DLD1 (cell line): ENCODE measurements around the gene RBBP6.

ENCODE experiments used
- in situ Hi-C: cut with HindIII; loops from 2 replicates; pipeline ENCODE4 v1.10.0; 2017; ENCODE audit warnings: low sequenced_read_pairs

RBBP6 gene

DNA sequence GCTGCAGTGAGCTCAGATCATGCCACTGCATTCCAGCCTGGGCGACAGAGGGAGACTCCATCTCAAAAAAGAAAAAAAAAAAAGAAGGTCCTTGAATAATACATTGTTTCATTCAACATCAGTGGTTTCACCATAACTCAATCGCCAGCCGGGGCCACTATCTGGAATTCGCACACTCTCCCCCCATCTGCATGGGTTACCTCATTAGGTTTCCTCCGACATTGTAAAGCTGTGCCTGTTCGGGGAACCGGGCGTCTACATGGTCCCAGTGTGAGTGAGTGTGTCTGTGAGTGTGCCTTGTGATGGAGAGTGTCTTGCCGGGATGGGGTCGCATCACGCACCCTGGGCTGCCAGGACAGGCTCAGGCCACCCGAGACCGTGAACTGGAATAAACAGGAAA, 16.6 kb upstream of the RBBP6 start:
- in situ Hi-C loops, result no loop called here

DNA sequence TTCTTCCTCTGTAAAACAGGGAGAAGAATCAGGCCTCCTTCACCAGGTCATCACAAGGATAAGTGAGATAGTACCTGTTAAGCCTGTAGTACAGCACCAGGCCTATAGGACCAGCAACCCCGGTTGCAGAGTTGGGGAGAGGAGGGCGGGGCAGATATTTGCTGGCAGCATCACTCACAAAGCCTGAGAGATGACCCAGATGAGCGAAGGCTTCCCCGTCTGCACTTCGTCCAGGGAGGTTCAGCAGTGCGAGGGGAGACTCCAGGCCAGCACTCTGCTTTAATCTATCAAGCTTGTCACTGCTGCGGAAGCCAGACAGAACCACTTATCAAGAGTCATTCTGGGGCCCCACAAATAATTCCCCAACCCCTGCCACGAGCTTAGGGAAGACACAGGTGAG, 15.8 kb upstream of the RBBP6 start:
- in situ Hi-C loops, result no loop called here

DNA sequence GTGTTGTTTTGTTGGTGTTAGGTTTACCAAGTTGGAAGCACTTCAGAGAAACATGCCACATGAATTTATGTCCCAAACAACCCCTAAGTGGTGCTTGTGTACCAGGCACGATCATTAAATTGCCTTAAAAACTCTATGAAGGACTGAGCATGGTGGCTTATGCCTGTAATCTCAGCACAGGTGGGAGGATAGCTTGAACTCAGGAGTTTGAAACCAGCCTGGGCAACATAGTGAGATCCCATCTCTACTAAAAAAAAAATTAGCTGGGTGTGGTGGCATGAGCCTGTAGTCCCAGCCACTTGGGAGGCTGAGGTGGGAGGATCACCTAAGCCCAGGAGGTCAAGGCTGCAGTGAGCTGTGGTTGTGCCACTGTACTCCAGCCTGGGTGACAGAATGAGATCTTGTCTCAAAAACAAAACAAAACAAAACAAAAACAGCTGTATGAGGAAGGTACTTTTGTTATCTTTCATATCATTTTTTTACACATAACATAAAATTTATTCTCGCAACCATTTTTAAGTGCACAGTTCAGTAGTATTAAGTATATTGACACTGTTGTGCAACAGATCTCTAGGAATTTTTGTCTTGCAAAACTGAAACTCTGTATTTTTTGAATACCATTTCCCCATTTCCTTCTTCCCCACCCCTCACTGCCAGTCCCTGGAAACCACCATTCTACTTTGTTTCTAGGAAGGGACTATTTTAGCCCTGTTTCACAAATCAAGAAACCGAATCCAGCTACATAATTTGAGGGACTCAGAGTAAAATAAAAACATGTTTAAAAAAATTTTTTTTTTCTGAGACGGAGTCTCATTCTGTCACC, 14.3 kb upstream of the RBBP6 start:
- in situ Hi-C loops, result no loop called here

DNA sequence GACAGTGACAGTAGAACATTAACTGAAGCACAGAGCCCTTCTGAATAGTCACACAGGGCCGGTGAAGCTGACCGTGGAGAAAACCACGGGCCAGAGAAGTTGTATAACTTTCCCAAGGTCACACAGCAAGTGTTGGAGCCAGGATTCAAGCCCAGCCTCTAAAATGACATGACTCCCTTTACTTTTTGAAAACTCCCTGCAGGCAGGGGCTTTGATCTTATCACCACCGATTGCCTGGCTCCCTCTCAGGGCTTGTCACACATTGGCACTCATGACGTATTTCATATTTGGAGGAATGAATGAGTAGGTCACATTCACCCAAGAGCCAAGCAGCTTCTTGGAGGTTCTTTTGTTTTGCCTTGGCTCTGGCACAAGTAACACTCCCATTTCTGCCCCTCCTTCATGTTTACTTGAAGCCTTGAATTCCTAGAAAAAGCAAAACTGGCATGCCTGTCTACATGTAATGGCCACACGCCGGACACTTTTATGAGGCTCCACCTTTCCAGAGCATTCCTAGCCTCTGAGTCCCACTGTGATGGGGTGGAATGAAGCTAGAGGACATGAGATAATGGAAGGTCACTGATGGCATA, 13.3 kb upstream of the RBBP6 start:
- in situ Hi-C loops, result no loop called here

DNA sequence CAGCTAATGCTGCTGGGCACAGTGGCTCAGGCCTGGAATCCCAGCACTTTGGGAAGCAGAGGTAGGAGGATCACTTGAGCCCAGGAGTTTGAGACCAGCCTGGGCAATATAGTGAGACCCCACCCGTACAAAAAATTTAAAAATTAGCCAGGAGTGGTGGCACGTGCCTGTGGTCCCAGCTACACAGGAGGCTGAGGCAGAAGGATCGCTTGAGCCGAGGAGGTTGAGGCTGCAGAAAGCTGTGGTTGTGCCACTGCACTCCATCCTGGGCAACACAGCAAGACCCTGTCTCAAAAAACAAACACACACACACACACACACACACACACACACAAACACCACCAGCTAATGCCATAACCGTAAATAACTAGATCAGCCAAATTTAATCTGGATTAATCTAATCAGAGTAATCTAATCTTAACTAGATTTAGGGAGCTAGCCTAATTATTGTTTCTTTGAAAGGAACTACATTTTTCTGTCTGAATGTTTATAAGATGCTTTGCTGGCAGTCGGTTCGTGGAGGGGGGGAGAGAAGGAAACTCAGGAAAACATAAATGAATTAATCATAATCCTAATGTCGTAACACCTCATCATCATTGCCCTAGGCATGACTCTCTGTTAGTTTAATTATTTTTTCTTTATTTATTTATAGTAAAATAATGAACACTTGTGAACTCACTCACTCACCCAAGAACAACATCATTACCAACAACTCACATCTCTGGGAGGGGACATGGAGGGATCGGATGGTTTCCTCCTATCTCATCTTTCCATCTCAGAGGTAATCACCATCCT, 12.5 kb upstream of the RBBP6 start:
- in situ Hi-C loops, result no loop called here

DNA sequence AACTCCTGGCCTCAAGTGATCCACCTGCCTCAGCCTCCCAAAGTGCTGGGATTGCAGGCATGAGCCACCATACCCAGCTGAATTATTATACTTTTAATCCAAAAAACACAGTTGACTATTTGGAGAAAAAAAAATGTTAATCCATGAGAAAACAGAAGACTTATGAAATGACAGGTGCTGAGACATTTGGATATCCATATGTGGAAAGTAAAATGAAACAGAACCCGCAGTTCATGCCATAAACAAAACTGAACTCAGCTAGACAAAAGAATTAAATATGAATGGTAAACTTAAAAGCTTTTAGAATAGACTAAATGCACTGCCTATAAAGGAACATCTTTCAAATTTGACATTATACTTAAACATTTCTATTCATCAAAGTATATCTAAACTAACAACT, 8.2 kb upstream of the RBBP6 start:
- in situ Hi-C loops, result no loop called here

DNA sequence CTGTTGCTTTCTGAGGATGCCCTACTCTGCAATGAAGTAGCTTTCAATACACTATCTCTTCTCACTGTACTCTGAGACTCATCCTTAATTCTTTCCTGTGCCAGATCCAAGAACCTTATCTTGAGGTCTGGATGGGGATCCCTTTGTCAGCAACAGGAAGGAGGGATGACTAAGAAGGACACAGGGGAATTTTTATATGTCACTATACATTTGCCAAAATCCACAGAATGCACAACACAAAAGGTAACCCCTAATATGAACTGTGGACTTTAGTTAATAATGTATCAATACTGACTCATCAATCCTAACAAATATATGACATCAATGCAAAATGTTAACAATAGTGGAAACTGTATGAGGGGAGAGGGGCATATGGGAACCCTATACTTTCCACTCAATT, 4.7 kb upstream of the RBBP6 start:
- in situ Hi-C loops, result no loop called here

DNA sequence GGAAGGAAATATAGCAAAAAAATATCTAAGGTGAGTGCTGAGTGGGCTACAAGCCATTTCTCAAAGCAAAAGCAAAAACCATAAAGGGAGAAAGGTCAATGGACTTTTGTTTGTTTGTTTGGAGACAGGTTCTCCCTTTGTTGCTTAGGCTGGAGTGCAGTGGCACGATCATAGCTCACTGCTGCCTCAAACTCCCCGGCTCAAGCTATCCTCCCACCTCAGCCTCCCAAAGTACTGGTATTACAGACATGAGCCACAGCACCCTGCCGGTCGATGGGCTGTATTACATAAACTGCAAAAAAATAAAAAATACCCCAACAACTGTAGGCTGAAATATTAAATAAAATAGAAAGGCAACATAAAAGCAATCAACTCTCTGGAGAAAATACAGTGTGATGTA, 3.5 kb upstream of the RBBP6 start:
- in situ Hi-C loops, result no loop called here

DNA sequence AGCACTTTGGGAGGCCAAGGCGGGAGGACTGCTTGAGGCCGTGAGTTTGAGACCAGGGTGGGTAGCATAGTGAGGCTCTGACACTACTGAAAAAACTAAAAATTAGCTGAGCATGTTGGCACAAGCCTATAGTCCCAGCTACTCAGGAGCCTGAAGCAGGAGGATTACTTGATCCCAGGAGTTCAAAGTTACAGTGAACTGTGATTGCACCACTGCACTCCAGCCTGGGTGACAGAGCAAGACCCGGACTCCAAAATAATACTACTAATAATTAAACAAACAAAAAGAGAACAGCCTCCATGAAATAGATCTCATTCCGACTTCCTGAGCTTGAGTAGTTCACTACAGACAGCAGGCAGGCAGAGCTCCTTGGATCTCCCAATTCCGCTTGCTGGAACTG, 2.7 kb upstream of the RBBP6 start:
- in situ Hi-C loops, result no loop called here

DNA sequence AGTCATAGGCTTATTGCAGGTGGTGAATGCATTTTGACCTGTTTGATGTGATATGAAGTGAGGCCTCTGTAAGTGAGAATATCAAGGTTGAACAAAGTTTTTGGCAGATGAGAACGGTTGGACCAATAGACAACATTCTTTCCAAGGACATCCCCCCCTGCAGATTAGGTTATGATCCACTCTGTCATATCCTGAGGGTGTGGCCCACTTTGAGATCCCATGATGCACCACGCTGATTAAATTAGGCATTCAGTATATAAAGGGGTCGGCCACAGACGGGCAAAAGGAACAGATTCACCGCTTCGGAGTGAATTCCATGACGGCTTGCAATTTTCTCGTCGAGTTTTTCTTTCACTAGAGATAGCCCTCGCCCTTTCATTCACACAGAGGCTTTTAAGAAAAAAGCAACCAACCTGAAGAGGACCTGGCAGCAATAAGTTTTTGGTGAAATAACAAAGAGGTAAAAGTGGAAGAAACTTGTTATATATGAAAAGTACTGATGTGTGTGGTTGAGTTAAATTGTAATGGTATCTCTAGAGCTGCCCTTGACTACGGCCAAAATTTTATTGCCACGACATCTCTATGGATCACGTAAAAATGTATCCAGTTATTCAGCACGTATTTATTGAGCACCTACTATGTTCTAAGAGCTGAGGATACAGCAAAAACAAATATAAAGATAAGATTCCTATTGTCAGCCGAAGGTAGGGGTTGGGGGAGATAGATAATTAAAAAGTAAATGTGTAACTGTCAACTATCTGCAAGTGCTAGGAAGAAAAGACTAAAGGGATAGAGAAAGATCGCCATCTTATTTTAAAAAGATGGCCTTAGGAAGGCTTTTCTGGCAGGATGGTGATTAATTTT, 1.7 kb upstream of the RBBP6 start:
- in situ Hi-C loops, result no loop called here

DNA sequence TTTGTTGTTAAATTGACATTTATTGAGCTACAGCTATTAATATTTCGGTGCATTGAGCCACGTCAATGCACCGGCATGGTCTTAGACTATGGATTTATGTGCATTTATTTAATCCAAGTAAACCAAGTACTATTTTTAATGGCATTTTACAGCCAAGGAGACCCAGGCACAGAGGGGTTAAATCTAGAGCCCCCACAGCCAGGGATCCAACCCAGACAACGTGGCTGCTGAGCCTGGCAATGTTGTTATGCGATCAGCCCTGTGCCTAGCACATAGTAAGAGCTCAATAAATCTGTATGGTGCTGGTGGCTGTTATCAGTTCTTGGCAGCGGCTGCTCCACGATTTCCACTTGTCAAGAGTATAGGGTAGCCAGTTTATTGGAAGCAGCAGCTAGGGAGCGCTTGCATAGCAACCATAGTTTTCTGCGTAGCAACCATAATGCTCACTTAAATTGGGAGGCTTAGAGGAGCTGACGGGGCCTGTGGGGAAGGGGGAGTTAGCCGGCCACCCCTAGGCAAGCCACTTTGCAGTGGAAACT, 541 bp upstream of the RBBP6 start:
- in situ Hi-C loops, result no loop called here

DNA sequence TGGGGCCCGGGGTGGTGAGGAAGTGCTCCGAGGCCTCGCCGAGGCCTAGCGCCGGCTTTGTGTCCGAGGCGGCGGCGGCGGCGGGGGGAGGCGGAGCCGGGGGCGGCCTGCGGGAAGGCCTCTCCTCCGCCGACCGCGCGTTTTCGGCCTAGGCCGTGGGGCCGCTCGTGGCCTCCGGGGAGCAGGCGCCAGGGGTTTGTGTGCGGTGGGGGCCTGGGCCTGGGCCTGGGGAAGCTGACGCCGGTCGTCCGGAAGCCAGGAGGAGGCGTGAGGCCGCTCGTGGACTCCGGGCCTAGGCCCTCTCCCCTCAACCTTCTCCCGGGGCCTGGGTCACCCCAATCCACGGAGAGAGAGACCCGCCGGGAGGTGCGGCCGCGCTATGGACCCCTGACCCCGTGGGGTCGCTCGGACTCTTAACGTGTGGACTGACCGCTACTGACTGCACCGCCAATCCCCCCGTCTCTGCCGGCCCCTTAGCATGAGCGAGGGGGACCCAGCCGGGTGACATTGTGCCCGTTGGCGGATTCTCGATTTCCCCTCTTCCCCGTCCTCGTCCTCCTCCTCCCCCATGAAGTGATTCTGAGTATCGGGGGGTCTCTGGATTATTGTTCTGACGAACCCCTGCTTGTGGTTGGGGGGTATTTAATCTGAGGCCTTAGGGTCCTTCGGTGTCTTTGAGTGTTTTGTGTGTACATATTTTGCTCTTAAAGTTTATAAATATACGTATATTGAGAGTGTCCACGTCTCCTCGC, 660 bp downstream of the RBBP6 start:
- in situ Hi-C loops, result no loop called here

DNA sequence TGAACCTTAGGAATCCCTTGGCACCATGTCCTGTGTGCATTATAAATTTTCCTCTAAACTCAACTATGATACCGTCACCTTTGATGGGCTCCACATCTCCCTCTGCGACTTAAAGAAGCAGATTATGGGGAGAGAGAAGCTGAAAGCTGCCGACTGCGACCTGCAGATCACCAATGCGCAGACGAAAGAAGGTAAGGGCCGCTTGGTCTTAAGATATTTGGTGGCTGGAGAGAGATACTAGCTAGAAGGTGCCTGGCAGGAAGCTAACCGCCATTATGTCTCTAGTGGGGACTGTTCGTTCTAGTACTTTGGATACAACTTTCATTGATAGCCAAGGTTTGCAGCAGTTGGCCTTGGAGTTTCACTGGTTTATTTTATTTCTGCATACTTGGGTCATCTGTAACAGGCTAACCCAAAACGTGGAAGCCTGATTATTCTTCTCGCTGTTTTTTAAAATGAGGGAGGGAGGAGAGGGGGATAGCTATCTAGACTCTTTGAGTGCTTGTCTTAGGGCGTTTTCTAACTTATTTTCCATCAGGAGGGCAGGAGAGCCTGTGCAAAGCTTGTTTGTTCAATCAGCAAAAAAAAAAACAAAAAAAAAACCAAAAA, 1.3 kb downstream of the RBBP6 start:
- in situ Hi-C loops, result no loop called here

DNA sequence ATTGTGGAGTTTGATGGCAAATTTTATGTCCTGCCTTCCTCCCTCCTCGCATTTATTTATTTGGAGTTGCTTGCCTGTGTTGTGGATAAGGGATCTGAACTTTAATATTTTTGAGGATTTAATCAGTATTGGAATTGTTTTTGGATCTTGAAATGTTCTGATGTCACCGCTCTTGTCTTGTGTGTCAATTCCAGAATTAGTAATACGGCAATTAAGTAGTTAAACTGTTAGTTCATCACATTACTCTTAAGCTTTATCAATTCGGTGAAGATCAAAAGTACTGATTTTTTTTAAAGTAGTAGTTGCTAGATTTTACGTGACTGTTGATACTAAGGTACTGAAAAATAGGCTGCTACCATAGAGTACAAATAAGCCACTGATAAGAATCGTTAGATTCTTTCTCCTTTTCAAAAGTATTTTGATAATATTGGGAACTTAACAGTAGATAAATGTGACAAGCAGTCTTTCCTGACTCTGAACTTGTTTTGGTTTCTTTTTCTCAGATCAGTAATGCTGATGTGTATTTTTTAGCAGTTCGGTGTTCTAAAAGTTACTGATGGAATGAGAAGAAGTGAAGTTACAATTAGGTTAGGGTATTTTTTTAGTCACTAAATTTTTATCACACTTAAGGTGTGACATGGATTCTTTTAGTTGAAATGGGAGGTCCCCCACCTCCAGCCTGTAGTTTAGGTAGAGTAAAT, 2.0 kb downstream of the RBBP6 start:
- in situ Hi-C loops, result no loop called here

DNA sequence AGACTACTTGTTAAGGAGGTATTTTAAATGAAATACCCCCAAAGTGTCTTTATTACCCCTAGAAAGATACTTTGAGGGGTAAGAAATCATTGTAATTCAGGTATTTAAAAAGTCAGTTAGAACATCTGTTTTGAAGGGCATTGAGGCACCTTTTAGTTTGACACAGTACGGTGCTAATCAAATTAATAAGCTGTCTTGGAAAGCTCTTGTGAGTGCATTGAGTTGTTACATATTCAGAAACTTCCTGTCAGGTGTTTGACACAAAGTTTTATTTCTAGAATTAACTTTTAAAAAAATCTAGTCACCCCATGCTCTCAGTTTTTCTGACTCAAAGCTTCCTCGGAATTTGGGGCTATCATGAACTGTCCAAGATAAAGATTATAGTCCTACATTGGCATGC, 4.6 kb downstream of the RBBP6 start:
- in situ Hi-C loops, result no loop called here

DNA sequence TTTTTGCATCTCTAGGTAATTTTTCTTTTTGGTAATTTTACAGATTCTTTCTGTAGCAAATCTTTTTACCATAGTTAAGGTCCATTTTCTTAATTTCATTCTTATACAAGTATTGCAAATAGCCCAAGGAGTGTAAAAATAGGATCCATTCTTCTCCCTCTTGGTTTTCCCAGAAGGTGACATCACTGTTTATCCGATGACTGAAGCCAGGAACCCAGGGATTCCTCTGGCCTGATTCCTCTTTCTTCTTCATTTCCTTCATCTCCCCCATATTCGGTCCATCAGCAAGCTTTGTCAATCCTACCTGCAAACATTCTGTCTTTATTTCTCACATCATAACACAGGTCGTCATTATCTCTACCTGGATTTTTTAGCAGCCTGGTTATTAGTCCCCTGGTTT, 5.3 kb downstream of the RBBP6 start:
- in situ Hi-C loops, result no loop called here

DNA sequence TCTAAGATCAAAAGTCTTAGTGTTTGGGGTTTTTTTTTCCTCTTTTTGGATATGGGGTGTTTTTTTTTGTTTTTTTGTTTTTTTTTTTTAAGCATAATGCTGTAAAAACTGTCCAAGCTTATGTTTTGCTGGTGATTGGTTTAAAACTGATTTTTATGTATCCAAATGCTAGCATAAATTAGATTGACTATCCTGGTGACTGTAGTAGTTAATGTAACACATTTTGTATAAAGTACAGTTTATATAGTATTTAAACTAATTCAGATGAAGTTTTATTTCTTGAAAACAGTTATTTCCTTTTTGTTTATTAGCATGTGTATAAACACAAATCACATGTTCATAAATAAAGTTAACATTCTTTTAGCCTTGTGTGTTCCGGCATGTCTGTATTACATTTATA, 10.9 kb downstream of the RBBP6 start:
- in situ Hi-C loops, result no loop called here

DNA sequence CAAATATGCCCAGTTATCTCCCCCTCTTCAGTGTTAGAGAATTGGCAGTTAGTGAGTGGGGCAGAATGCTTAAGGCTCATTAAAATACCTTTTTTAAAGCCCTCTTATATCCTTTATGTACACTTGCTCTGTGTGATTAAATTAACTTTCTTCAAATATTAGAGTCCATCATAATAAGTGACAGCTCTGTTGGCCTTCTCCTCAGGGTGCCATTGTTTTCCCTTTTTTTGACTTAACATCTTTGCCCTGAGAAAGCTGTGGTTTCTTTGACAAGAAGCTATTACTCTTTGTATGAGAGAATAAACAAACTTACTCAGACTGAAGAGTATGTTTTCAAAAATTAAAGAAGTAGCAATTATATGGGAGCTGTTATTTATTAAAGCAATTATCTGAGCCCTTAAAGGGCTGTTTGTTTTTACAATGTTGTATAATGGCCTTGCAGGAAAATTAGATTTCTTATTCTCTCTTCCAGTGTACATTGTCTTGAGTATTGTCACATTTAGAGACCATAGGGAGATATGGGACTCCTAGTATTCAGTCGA, 13.4 kb downstream of the RBBP6 start:
- in situ Hi-C loops, result no loop called here

DNA sequence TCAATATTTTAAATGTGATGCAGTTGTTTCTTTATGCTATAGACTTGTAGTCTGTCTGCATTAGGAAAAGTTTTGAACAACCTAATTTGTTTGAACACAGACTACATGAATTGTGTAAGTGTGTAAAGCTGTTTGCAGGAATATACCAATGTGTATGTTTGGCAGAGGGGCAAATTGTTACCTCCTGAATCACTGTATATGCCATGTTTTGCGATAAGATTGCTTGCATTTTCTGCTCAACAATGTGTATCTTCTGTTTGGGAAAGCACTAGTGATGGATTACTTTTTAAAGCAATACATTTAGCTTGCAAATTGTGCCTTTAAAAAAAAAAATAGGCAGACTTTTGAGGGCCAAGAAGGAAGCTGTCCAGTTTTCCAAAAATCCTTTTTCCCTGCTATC, 14.6 kb downstream of the RBBP6 start:
- in situ Hi-C loops, result no loop called here
